ENCODE data around the gene TMOD1.

The TMOD1 gene

GRCh38 chr9:97560154-97560553, 58.7 kb downstream of the TMOD1 start:
- no peak for TF ChIP-seq TAF1 (IDR thresholded peaks at IDR 0.05; ENCODE audit: borderline replicate concordance, insufficient read depth, low read length)
- TF ChIP-seq FOXP2 (optimal IDR thresholded peaks at IDR 0.05; ENCODE audit: borderline replicate concordance, extremely low read depth, extremely low read length, insufficient read depth), result no peak
- TF ChIP-seq, protein P1, sequence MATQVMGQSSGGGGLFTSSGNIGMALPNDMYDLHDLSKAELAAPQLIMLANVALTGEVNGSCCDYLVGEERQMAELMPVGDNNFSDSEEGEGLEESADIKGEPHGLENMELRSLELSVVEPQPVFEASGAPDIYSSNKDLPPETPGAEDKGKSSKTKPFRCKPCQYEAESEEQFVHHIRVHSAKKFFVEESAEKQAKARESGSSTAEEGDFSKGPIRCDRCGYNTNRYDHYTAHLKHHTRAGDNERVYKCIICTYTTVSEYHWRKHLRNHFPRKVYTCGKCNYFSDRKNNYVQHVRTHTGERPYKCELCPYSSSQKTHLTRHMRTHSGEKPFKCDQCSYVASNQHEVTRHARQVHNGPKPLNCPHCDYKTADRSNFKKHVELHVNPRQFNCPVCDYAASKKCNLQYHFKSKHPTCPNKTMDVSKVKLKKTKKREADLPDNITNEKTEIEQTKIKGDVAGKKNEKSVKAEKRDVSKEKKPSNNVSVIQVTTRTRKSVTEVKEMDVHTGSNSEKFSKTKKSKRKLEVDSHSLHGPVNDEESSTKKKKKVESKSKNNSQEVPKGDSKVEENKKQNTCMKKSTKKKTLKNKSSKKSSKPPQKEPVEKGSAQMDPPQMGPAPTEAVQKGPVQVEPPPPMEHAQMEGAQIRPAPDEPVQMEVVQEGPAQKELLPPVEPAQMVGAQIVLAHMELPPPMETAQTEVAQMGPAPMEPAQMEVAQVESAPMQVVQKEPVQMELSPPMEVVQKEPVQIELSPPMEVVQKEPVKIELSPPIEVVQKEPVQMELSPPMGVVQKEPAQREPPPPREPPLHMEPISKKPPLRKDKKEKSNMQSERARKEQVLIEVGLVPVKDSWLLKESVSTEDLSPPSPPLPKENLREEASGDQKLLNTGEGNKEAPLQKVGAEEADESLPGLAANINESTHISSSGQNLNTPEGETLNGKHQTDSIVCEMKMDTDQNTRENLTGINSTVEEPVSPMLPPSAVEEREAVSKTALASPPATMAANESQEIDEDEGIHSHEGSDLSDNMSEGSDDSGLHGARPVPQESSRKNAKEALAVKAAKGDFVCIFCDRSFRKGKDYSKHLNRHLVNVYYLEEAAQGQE (IDR thresholded peaks at IDR 0.05; ENCODE audit: insufficient read depth in 1 of 2, low read depth in 2 of 2, low read length in 2 of 2), result no peak
- no peak for TF ChIP-seq SIN3A (IDR thresholded peaks at IDR 0.05; ENCODE audit: borderline replicate concordance, insufficient read depth, low read length)
- TF ChIP-seq POLR2AphosphoS5 (IDR thresholded peaks at IDR 0.05; ENCODE audit: low read depth, low read length), result no peak

DNA sequence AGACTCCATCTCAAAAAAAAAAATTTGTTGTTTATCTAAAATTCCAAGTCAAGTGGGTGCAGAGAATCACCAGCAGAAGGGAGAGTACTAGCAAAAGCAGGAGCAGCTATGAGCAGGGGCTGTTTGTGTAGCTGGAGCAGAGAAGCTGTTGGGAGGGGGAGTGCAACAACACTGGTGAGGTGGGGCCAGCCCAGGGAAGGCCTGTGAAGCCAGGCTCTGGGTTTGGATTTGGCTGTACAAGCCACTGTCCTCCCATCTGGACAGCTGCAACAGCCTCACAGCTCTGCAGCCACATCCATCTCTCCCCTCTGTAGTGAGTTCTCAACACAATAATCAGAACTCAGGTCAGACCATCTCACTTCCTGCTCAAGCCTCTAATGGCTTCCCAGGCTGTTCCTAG, 59.4 kb downstream of the TMOD1 start:
- TF ChIP-seq, protein P1 (IDR thresholded peaks at IDR 0.05; ENCODE audit: insufficient read depth in 1 of 2, low read depth in 2 of 2, low read length in 2 of 2), result no peak

GRCh38 chr9:97561501-97561900, 60.0 kb downstream of the TMOD1 start:
- TF ChIP-seq, protein P1 (IDR thresholded peaks at IDR 0.05; ENCODE audit: insufficient read depth in 1 of 2, low read depth in 2 of 2, low read length in 2 of 2), result no peak
- TF ChIP-seq TAF1 (IDR thresholded peaks at IDR 0.05; ENCODE audit: borderline replicate concordance, insufficient read depth, low read length) (no peak), POLR2AphosphoS5 (IDR thresholded peaks at IDR 0.05; ENCODE audit: low read depth, low read length) (no peak), SIN3A (IDR thresholded peaks at IDR 0.05; ENCODE audit: borderline replicate concordance, insufficient read depth, low read length) (no peak), FOXP2 (optimal IDR thresholded peaks at IDR 0.05; ENCODE audit: borderline replicate concordance, extremely low read depth, extremely low read length, insufficient read depth) (no peak)

DNA sequence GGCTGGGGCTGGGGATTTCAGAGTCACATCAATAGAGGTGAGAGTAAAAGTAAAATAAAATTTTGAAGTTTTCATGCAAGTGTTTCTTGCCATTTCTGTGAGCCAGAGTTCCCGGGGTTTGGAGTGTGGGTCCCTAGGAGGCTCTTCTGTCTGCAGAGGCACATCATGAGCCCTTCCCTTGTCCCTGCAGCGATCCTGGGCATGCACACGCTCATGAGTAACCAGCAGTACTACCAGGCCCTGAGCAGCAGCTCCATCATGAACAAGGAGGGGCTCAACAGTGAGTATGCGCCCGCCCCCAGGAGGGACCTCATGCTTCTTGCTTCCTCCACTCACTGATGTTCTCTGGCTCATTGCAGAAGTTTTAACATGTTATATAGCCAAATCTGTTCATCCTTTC, 61.1 kb downstream of the TMOD1 start:
- no peak for TF ChIP-seq TAF1 (IDR thresholded peaks at IDR 0.05; ENCODE audit: borderline replicate concordance, insufficient read depth, low read length)
- TF ChIP-seq, protein P1 (IDR thresholded peaks at IDR 0.05; ENCODE audit: insufficient read depth in 1 of 2, low read depth in 2 of 2, low read length in 2 of 2), result no peak
- TF ChIP-seq FOXP2 (optimal IDR thresholded peaks at IDR 0.05; ENCODE audit: borderline replicate concordance, extremely low read depth, extremely low read length, insufficient read depth), result no peak
- no peak for TF ChIP-seq SIN3A (IDR thresholded peaks at IDR 0.05; ENCODE audit: borderline replicate concordance, insufficient read depth, low read length)
- TF ChIP-seq POLR2AphosphoS5 (IDR thresholded peaks at IDR 0.05; ENCODE audit: low read depth, low read length), result no peak

DNA sequence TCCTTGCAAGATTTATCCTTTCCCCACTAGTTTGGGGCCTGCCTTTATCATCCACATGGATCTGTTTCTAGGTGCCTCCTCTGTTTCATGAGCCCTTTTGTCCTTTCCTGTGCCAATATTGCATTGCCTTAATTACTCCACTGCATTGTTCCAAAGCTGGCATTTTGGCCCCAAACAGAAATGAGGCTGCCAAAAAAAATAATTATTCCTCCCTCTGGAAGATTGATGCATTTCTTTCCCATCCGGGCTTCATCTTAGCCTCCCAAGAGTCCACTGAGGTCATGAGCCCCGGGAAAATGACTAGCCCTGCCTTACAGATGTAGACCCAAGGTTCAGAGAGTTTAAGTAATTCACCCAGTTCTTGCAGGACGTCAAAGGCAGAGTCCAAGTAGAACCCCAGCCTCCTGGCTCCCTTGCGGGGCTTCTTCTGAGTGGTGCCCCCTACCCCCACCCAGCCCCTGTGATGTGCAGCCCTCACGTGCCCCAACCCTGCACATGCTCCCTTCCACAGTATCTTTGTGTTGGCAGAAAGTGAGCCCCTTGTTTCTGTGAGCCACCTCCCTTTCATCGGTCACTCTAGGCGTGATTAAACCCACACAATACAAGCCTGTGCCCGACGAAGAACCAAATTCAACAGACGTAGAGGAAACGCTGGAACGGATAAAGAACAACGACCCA, 62.1 kb downstream of the TMOD1 start:
- TF ChIP-seq TAF1 (IDR thresholded peaks at IDR 0.05; ENCODE audit: borderline replicate concordance, insufficient read depth, low read length), result no peak
- TF ChIP-seq SIN3A (IDR thresholded peaks at IDR 0.05; ENCODE audit: borderline replicate concordance, insufficient read depth, low read length), result no peak
- TF ChIP-seq, protein P1 (IDR thresholded peaks at IDR 0.05; ENCODE audit: insufficient read depth in 1 of 2, low read depth in 2 of 2, low read length in 2 of 2), result no peak
- no peak for TF ChIP-seq FOXP2 (optimal IDR thresholded peaks at IDR 0.05; ENCODE audit: borderline replicate concordance, extremely low read depth, extremely low read length, insufficient read depth)
- TF ChIP-seq POLR2AphosphoS5 (IDR thresholded peaks at IDR 0.05; ENCODE audit: low read depth, low read length), result no peak

All from PFSK-1 (cell line).